ENCODE data around the gene ATOH7. TPM values are rescaled to one million over a fixed set of nuclear protein-coding genes. Genes with fewer than 3 reads are reported as not detected.
"Not testable (repeated sequence)": the region's sequence is repeated elsewhere in the genome, so short reads cannot be mapped to it uniquely, and the experiment has no call there.

The ATOH7 gene
- total RNA-seq, 3 donors from 2014 or later = 0.64 TPM; not detected in 2

GRCh38 chr10:68251625-68252495 is 19.9 kb upstream of the ATOH7 start:
- intact Hi-C loops (cut with DNase I; ENCODE audit: low total_unique reads) = no loop called here
- Histone ChIP-seq H3K27me3 (no peaks in the 10 kb centered on the region), H3K9me3 (no peaks in the 10 kb centered on the region), H3K4me3 (no peak overlapping the region), H3K27ac (no peak overlapping the region), H3K36me3 (no peaks in the 10 kb centered on the region), H3K4me1 (no peaks in the 10 kb centered on the region)
- no peak for DNase-seq (ENCODE audit: low spot score in 2 of 2)
- TF ChIP-seq POLR2A (IDR thresholded peaks at IDR 0.05) (no peak), CTCF (IDR thresholded peaks at IDR 0.05) (no peak), POLR2AphosphoS5 (IDR thresholded peaks at IDR 0.05) (no peak)

DNA sequence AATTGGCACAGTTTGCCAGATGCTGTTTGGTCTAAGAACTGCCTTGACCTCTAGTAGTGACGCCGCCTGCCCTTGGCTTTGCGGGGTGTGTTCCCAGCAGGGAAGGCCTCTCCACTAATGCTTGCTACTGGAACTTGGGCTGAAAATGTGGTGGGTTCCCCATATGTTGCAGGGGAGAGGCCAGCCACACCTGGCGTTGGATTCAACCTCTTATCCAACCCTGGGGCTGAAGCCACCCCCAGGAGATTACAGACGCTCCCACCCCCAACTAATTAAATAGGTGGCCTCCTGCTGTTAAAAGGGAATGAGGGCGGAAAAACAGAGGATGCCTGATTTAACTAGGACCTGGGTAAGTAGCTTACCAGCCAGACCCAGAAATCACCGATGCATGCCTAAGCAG is 19.2 kb upstream of the ATOH7 start:
- intact Hi-C loops (cut with DNase I; ENCODE audit: low total_unique reads) = no loop called here
- Histone ChIP-seq H3K36me3 (no peaks in the 10 kb centered on the region), H3K9me3 (no peaks in the 10 kb centered on the region), H3K27me3 (no peaks in the 10 kb centered on the region), H3K4me3 (no peak overlapping the region), H3K27ac (no peak overlapping the region), H3K4me1 (no peaks in the 10 kb centered on the region)
- TF ChIP-seq POLR2AphosphoS5 (IDR thresholded peaks at IDR 0.05) = no peak
- TF ChIP-seq CTCF (IDR thresholded peaks at IDR 0.05) = no peak
- TF ChIP-seq POLR2A (IDR thresholded peaks at IDR 0.05) = no peak
- DNase-seq (ENCODE audit: low spot score in 2 of 2) = no peak

DNA sequence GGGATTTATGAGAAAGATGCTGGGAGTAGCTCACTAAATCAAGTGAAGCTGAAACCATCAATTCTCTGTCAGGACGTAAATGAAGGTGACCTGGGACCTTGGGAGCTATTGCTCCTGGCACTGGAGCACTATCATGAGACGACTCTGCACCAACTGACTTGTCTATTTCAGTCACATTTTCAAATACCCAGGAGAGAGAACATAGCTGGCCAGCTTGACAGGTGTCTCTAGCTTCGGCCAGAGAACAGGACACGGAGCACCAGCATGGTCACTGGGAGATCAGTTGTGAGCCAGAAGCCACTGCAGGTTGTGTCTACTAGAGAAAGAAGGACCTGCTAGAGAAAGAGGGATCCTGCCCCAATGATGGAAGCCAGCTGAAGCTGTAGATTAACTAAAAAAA is 17.4 kb upstream of the ATOH7 start:
- no peak overlapping the region for H3K27ac ChIP-seq
- no peaks in the 10 kb centered on the region for H3K4me1 ChIP-seq
- intact Hi-C loops (cut with DNase I; ENCODE audit: low total_unique reads) = no loop called here
- TF ChIP-seq POLR2AphosphoS5 (IDR thresholded peaks at IDR 0.05) = no peak
- no peak for TF ChIP-seq CTCF (IDR thresholded peaks at IDR 0.05)
- TF ChIP-seq POLR2A (IDR thresholded peaks at IDR 0.05) = no peak
- no peaks in the 10 kb centered on the region for H3K27me3 ChIP-seq
- no peak for DNase-seq (ENCODE audit: low spot score in 2 of 2)
- no peaks in the 10 kb centered on the region for H3K36me3 ChIP-seq
- no peaks in the 10 kb centered on the region for H3K9me3 ChIP-seq
- H3K4me3 ChIP-seq = no peak overlapping the region

DNA sequence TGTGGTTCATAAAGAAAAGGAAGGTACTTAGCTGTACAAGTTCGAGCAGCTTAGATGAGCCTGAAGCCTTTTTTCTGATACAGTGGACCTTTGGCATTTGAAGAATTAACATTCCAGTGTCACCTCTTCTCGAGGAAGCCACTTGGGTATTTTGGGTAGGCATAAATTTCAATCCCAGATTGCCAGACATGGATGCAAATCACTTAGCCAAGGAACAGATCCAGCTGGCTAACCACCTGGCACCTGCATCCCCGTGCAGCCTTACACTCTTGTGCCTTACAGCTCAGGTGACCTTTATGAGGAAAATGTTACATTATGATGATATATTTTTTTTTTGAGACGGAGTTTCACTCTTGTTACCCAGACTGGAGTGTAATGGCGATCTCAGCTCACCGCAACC is 16.0 kb upstream of the ATOH7 start:
- Histone ChIP-seq H3K36me3 (no peaks in the 10 kb centered on the region), H3K27me3 (no peaks in the 10 kb centered on the region), H3K4me1 (no peaks in the 10 kb centered on the region), H3K9me3 (no peaks in the 10 kb centered on the region), H3K27ac (no peak overlapping the region), H3K4me3 (no peak overlapping the region)
- intact Hi-C loops (cut with DNase I; ENCODE audit: low total_unique reads) = no loop called here
- TF ChIP-seq POLR2A (IDR thresholded peaks at IDR 0.05) (no peak), CTCF (IDR thresholded peaks at IDR 0.05) (no peak), POLR2AphosphoS5 (IDR thresholded peaks at IDR 0.05) (no peak)
- DNase-seq (ENCODE audit: low spot score in 2 of 2) = no peak

DNA sequence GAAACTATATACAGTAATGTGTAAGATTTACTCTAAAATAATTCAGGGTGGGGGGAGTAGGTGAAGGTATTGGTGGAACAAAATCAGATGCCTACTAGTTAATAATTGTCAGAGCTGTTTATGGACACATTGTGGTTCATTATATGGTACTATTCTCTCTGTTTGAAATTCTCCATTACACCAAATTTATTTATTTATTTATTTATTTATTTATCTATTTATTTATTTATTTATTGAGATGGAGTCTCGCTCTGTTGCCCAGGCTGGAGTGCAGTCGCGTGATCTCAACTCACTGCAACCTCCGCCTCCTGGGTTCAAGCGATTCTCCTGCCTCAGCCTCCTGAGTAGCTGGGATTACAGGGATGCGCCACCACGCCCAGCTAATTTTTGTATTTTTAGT is 14.5 kb upstream of the ATOH7 start:
- DNase-seq (ENCODE audit: low spot score in 2 of 2); H3K27me3 ChIP-seq; H3K4me3 ChIP-seq; H3K27ac ChIP-seq; intact Hi-C loops (cut with DNase I; ENCODE audit: low total_unique reads); H3K9me3 ChIP-seq; H3K4me1 ChIP-seq; H3K36me3 ChIP-seq: not testable (repeated sequence)

Data from breast epithelium (tissue), 4 donors.